MCF 10A (cell line): ENCODE results near the gene FILIP1. TPM values are rescaled to one million over a fixed set of nuclear protein-coding genes. Genes with fewer than 3 reads are reported as not detected.

Source experiments
- BruUV-seq: library from RNA; stranded (reverse); fragments of 400-500 nt; replicated peaks from 2 replicates; lab custom pipeline; 2021; lab: Mats Ljungman, UMichigan
- CTCF ChIA-PET: fragments of 300-600 bp; sonication (Branson Sonifier 250); formaldehyde crosslinking; extraction: SDS; loops from one replicate; lab custom pipeline; 2021; ENCODE audit warnings: antibody characterized with exemption, inconsistent platforms; lab: Yijun Ruan, JAX
- POLR2A ChIA-PET: fragments of 300-600, 350-650 bp; sonication (Branson Sonifier 250); formaldehyde crosslinking; extraction: SDS; loops from one replicate; lab custom pipeline; 2020; ENCODE audit warnings: antibody characterized with exemption, inconsistent platforms; lab: Yijun Ruan, JAX
- DNase-seq: peaks from one replicate; pipeline ENCODE4 v3.0.0-alpha.2; 2018; ENCODE audit not compliant: unreplicated experiment
- H3K27ac Mint-ChIP-seq: one replicate; pipeline ENCODE4 v1.8.0; 2022; ENCODE audit warnings: mild to moderate bottlenecking, low read depth, mixed read lengths; ENCODE audit not compliant: unreplicated experiment
- H3K27me3 Mint-ChIP-seq: one replicate; pipeline ENCODE4 v1.8.0; 2022; ENCODE audit warnings: mixed read lengths; ENCODE audit not compliant: insufficient read depth, unreplicated experiment
- H3K36me3 Mint-ChIP-seq: one replicate; pipeline ENCODE4 v1.8.0; 2022; ENCODE audit warnings: mild to moderate bottlenecking, moderate library complexity, mixed read lengths; ENCODE audit not compliant: insufficient read depth, unreplicated experiment
- H3K4me1 Mint-ChIP-seq: one replicate; pipeline ENCODE4 v1.8.0; 2022; ENCODE audit warnings: mixed read lengths; ENCODE audit not compliant: insufficient read depth, unreplicated experiment
- H3K4me3 Mint-ChIP-seq: one replicate; pipeline ENCODE4 v1.8.0; 2022; ENCODE audit warnings: mild to moderate bottlenecking, moderate library complexity, mixed read lengths; ENCODE audit not compliant: unreplicated experiment
- H3K9me3 Mint-ChIP-seq: one replicate; pipeline ENCODE4 v1.8.0; 2022; ENCODE audit warnings: mixed read lengths; ENCODE audit not compliant: unreplicated experiment
- CTCF ChIP-seq: fragments of 200-600 bp; IDR thresholded peaks from one replicate; pipeline ENCODE4 v1.8.0; 2022; ENCODE audit warnings: antibody characterized with exemption, mild to moderate bottlenecking; ENCODE audit not compliant: unreplicated experiment
- intact Hi-C: fragments of 100-400 bp; cut with micrococcal nuclease; formaldehyde crosslinking; loops from 2 replicates; pipeline ENCODE4 v1.14.1; 2022
- total RNA-seq: library from RNA; stranded (reverse); gene quantifications from 2 replicates; pipeline ENCODE4 v1.2.3, GENCODE V29; 2022

Gene FILIP1
- total RNA-seq, 1 experiment from 2014 or later, result 0.14 TPM

- Mint-ChIP-seq H3K36me3 (peaks cover 74% of the 10 kb centered on the region), H3K4me3 (no peak overlapping the region), H3K27me3 (no peaks in the 10 kb centered on the region), H3K9me3 (no peaks in the 10 kb centered on the region), H3K4me1 (no peaks in the 10 kb centered on the region), H3K27ac (no peak overlapping the region)
- CTCF ChIA-PET, result interaction anchor here (0.6 to 1.3 kb wide), 4 partner anchors 36 to 1984 kb away, joined by 3 read pairs; no protein-coding TSS in a partner anchor
- POLR2A ChIA-PET, result interaction anchor here (0.6 to 4.9 kb wide), 2 partner anchors 17 to 264 kb away, joined by 3 to 37 read pairs; partner anchors contain the start of gene COX7A2
- intact Hi-C loops, result no loop called here
- BruUV-seq, result no TSS peak
- no peak for DNase-seq
- TF ChIP-seq CTCF, result no peak
Observed at GRCh38 chr6:75261299-75261698, 232.3 kb downstream of the FILIP1 start.

- H3K27me3 Mint-ChIP-seq, result no peaks in the 10 kb centered on the region
- no peaks in the 10 kb centered on the region for H3K9me3 Mint-ChIP-seq
- H3K27ac Mint-ChIP-seq, result no peak overlapping the region
- CTCF ChIA-PET, result interaction anchor here (1.5 to 2.1 kb wide), 3 partner anchors 9 to 269 kb away, joined by 4 to 8 read pairs (median 7); no protein-coding TSS in a partner anchor
- H3K36me3 Mint-ChIP-seq, result peaks cover 86% of the 10 kb centered on the region
- H3K4me3 Mint-ChIP-seq, result no peak overlapping the region
- intact Hi-C loops, result no loop called here
- no peaks in the 10 kb centered on the region for H3K4me1 Mint-ChIP-seq
- POLR2A ChIA-PET, result interaction anchor here (0.5 to 4.9 kb wide), 3 partner anchors 13 to 1555 kb away, joined by 4 to 37 read pairs (median 9); partner anchors contain the start of genes COX7A2 and TMEM30A
- no peak for TF ChIP-seq CTCF
- no TSS peak for BruUV-seq
- no peak for DNase-seq
Observed at GRCh38 chr6:75257343-75258087, 236.1 kb downstream of the FILIP1 start.

GRCh38 chr6:75250552-75250951, 243.0 kb downstream of the FILIP1 start:
- ChIA-PET CTCF (interaction anchor here (0.7 to 1.0 kb wide), 2 partner anchors 277 to 1513 kb away, joined by 3 read pairs; no protein-coding TSS in a partner anchor), POLR2A (interaction anchor here (0.8 to 1.2 kb wide), 3 partner anchors 10 to 16 kb away, joined by 3 to 6 read pairs (median 3); no protein-coding TSS in a partner anchor)
- no peak overlapping the region for H3K27ac Mint-ChIP-seq
- no peak for TF ChIP-seq CTCF
- BruUV-seq, result no TSS peak
- H3K4me1 Mint-ChIP-seq, result no peaks in the 10 kb centered on the region
- H3K4me3 Mint-ChIP-seq, result no peak overlapping the region
- intact Hi-C loops, result no loop called here
- DNase-seq, result no peak
- no peaks in the 10 kb centered on the region for H3K9me3 Mint-ChIP-seq
- H3K36me3 Mint-ChIP-seq, result peaks cover 48% of the 10 kb centered on the region
- H3K27me3 Mint-ChIP-seq, result no peaks in the 10 kb centered on the region

- CTCF ChIA-PET, result interaction anchor here (0.8 to 1.0 kb wide), 2 partner anchors 18 to 277 kb away, joined by 3 read pairs; no protein-coding TSS in a partner anchor
- Mint-ChIP-seq H3K4me3 (no peak overlapping the region), H3K9me3 (no peaks in the 10 kb centered on the region), H3K36me3 (peaks cover 45% of the 10 kb centered on the region), H3K27me3 (no peaks in the 10 kb centered on the region), H3K4me1 (peaks cover under 1% of the 10 kb centered on the region), H3K27ac (no peak overlapping the region)
- no peak for DNase-seq
- BruUV-seq, result no TSS peak
- POLR2A ChIA-PET, result interaction anchor here (0.8 to 1.1 kb wide), 2 partner anchors 10 to 17 kb away, joined by 3 read pairs; no protein-coding TSS in a partner anchor
- no peak for TF ChIP-seq CTCF
- intact Hi-C loops, result no loop called here
Observed at GRCh38 chr6:75249837-75250236, 243.8 kb downstream of the FILIP1 start.
